ENCODE results near the gene ARHGEF11. TPM values are rescaled to one million over a fixed set of nuclear protein-coding genes. Genes with fewer than 3 reads are reported as not detected.
A peak's percentile ranks its signal among the peaks of the same experiment; 100 is the strongest.

ARHGEF11 gene
- total and polyA plus RNA-seq, 9 of the 15 experiments (the other 6 are each of a cell fraction or from before 2014, with no cell fraction given): 0.14 to 15.5 (median 9.0) TPM

GRCh38 chr1:156920233-156921052 lies 125.1 kb downstream of the ARHGEF11 start, which contains the start of gene LRRC71 (continued):
- no peak for TF ChIP-seq ZNF395 (CRISPR knock-in tag; IDR thresholded peaks at IDR 0.05)
- TF ChIP-seq ZBTB5 (IDR thresholded peaks at IDR 0.05): no peak
- no peak for TF ChIP-seq ZNF408 (CRISPR knock-in tag; IDR thresholded peaks at IDR 0.05; ENCODE audit: low read depth)
- TF ChIP-seq ARID4B (CRISPR knock-in tag; IDR thresholded peaks at IDR 0.05): peak; percentile 60; the same call in 1 of the 2 replicates
- TF ChIP-seq FOXP4 (CRISPR knock-in tag; IDR thresholded peaks at IDR 0.05; ENCODE audit: borderline replicate concordance): peak; percentile 79; the same call in 1 of the 2 replicates
- 0 out of 2 replicates have a peak, but pooled peaks have one; percentile 46 for TF ChIP-seq HDGF (IDR thresholded peaks at IDR 0.05)
- no peak for TF ChIP-seq HEY1 (CRISPR knock-in tag; IDR thresholded peaks at IDR 0.05; ENCODE audit: borderline replicate concordance)
- no peak for TF ChIP-seq SRSF9 (IDR thresholded peaks at IDR 0.05; ENCODE audit: borderline replicate concordance, low read depth, low read length)
- TF ChIP-seq KLF13 (tag; IDR thresholded peaks at IDR 0.05; ENCODE audit: borderline replicate concordance, low read depth): peak; percentile 78; the same call in 1 of the 2 replicates
- TF ChIP-seq SAP30 (IDR thresholded peaks at IDR 0.05; ENCODE audit: borderline replicate concordance, insufficient read depth, low read depth, low read length, poor library complexity, severe bottlenecking): no peak
- no peak for TF ChIP-seq KAT8 (IDR thresholded peaks at IDR 0.05; ENCODE audit: low read depth)
- TF ChIP-seq RBM34 (IDR thresholded peaks at IDR 0.05; ENCODE audit: borderline replicate concordance, insufficient read depth, low read length): no peak
- TF ChIP-seq DDX20 (tag; IDR thresholded peaks at IDR 0.05; ENCODE audit: low read depth): no peak
- no peak for TF ChIP-seq SNIP1 (IDR thresholded peaks at IDR 0.05; ENCODE audit: low read depth)
- TF ChIP-seq OTX1 (CRISPR knock-in tag; IDR thresholded peaks at IDR 0.05): no peak
- peak; percentile 82 for TF ChIP-seq ZBTB7A (IDR thresholded peaks at IDR 0.05; ENCODE audit: borderline replicate concordance, control insufficient read depth, low read depth, low read length)

Data from K562 (cell line).